DMS53 (cell line): Measurements from ENCODE around the gene RNLS.

Source experiments
- DNase-seq: peaks from one replicate; lab custom pipeline; 2025; lab: John Stamatoyannopoulos, UW

The RNLS gene

DNA sequence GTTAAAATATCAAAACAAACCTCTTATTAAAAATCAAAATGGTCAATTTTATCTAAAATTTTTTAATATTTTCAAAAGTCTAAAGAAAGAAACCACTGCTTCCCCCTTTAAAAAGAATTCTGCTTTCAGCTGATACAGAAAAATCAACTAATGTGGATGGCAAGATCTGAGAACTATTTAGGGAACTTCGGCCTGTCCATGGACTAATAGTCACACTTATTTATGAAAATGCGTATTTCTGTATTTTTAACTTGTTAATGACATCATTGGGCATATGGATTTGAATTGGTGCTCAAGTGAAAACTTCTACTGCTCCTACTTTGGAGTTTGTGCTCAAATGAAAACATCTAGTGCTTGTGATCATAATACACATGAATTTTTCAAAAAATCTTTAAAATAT is 31.9 kb downstream of the RNLS start:
- DNase-seq = no peak

- no peak for DNase-seq
These were observed 36.6 kb downstream of the RNLS start for GRCh38 chr10:88546497-88546896.

DNA sequence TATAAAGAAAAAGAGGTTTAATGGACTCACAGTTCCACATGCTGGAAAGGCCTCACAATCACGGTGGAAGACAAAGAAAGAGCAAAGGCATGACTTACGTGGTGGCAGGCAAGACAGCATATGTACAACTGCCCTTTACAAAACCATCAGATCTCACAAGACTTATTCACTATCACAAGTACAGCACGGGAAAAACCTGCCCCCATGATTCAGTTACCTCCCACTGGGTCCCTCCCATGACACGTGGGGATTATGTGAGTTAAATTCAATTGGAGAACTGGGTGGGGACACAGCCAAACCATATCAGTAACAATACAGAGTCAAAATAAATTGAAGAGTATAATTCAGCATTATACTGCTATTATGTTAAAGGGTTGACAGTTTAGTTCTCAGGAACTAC is 37.8 kb downstream of the RNLS start:
- no peak for DNase-seq

DNA sequence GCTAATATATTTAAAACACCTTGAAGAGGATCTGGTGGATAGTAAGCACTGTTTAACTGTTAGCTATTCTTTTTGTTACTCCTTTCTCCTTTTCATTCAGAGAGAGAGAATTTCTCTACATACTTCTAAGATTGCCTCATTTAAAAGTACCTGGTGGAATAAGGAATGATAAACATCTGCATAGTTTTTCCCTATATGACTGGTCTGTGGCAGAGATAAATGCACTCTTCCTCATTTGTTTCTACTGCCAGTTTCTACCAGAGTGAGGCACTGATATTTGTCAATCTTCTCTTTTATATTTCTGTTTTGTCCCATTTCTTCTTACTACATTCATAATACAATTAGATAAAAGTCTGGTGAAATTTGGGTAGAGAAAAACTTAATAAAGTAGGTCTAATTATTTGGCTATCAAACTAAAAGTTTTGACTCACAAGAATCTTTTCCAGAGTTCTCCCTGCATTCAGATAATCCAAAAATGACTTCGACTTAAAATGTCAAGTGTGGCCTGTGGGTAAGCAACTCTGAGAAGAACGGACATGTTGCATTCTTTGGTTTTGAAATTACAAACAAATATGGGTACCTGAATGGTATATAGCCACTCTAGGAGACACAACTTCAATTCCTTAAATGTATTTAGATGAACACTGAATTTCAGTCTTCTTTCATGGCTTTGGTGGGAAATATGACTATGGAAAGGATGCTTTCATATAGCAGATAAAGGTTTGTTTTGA is 38.8 kb downstream of the RNLS start:
- no peak for DNase-seq

GRCh38 chr10:88542522-88542921 is 40.6 kb downstream of the RNLS start:
- DNase-seq = no peak

DNA sequence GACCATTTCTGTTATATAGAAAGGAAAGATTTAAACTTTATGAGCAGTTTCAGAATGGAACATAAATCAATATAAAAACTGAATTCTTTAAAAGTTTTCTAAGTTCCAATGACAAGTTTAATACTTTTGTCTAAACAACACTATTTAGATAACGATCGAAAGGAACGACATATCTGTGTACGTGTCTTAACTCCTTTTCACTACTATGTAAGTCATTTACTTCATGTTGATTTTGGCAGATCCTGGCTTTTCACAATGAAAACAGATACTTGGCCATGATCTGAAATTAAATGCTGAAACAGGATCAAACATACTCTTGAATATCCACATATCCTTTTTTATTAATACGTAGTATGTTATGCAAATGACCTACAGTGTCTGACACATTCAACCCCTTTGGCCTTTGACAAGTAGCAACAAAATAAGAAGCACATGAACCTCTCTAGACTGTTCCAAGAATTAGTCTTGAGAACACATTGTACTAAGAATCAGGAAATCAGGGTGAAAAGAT is 41.9 kb downstream of the RNLS start:
- DNase-seq = no peak

DNA sequence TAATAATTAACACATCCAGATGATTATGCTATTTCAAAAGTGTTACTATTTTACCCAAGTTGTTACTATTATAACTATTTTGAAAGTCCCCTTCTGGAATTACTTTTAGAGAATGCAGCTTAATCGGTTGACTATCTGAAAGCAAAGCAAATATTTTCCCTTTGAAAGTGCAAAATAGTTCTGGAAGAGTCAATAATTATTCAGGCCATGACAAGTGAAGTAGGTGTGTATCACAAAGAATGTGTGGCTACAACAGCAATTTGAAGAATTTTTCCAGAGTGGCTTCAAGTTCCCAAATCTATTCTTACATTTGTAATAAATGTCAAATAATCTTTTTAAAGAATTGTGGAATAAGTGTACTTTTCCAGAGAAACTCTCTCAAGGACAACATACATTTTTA is 42.8 kb downstream of the RNLS start:
- no peak for DNase-seq

DNA sequence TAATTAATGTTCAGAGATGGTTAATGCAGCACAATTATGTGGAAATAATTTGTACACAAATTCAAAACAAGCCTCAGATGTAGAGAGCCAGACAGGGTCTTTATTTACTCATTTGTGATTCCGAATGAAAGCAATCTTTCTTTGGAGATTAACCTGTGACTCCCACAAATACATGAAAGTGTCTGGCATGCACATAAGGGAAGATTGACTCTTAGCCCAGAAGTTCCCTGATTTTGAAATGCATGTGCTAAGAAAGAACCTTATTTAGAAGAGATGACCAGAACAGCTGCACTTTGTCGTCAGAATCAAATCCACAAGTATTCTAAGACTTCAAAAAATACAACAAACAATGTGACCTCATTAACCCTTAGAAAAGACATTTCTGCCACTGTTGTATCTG is 45.1 kb downstream of the RNLS start:
- DNase-seq = no peak

GRCh38 chr10:88537322-88537721 is 45.8 kb downstream of the RNLS start:
- no peak for DNase-seq

DNA sequence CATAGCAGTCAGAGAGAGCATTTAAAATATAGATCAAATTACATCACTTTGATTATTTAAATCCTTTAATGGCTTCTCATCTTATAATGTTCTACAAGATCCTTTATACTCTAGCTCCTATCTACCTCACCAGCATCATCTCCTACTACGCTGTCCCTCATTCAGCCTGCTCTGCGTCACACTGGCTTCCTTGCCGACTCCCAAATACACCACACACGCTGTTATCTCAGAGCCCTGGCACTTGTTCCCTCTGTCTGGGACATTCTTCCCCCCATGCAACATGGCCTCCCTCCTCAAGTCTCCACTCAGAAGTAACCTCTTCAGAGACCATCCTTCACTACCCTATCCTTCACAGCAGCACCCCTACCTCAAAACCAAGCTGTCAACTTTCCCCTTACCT is 46.7 kb downstream of the RNLS start:
- DNase-seq = no peak

DNA sequence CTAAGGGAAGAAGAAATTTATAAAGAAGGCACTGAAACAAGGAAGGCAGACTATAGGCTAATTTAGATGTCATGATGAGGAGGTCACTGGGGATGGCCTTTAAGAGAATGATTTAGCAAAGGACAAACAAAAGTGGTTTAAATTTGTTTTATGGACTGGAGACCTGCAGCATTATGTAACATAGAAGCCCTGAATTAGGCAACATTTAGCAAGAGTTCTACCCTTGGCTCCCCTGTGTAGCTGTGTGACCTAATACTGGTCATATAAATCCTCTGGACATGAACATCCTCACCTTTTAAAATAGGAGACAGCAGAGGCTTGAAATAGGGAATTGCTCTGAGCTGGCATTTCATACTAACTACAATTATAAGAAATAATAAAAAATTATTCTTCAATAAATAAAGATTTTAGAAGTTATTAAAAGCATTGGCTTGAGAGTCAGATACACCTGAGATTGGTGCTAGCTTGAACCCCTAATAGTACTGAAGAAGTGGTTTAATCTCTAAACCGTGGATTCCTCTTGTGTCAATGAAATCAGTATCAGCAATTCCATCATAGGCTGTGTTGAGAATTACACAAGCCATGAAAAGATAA is 48.9 kb downstream of the RNLS start:
- no peak for DNase-seq

DNA sequence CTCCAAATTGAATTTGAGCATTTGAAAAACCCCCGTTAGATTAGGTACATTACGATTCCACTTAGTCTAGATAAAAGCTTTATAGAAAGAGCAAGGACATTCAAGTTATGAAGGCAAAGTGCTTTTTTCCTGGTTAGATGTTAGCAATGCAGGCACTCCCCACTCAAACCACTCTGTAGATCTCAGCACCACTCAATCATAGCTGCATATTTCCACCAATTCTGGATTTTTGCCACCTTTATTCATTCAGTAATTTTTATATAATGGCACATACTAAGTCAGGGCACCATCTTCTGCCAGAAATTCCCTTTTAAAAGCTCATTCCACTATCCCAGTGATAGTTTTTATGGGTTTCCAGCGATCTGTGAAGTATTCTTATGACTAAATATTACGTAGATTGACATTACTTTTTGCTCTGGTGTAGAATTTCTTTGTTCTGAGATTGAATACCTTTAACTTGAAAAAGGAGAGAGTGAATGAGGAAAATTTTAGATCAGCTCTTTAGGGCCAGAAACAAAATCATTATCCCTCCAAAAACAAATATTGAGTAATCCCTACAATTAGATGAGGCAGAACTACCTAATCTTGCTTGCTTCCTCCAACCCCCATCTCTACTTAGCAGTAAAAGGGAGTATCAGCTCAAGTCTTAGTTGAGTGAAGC is 51.6 kb downstream of the RNLS start:
- no peak for DNase-seq

GRCh38 chr10:88530629-88531391 is 52.3 kb downstream of the RNLS start:
- peak; percentile 26 for DNase-seq

GRCh38 chr10:88530093-88530492 is 53.0 kb downstream of the RNLS start:
- DNase-seq = no peak

- no peak for DNase-seq
These were observed 54.1 kb downstream of the RNLS start for GRCh38 chr10:88528806-88529570.

DNA sequence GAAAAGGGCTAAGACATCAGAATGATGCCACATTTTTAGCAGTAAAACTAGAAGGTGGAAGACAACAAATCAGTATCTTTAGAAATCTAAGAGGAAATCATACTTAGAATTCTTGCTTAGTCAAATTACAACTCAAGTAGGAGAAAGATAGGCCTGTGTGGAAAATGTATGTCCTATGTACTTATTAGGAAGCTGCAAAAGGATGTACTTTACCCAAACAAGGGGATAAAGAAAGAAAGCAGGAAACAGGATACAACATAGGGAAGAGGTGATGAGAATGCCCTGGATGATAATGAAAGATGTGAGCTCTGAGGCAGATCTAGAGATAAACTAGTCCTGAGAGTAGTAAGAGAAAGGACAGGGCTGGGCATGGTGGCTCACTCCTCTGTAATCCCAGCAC is 54.9 kb downstream of the RNLS start:
- DNase-seq = no peak

GRCh38 chr10:88527245-88527644 is 55.9 kb downstream of the RNLS start:
- DNase-seq = no peak

DNA sequence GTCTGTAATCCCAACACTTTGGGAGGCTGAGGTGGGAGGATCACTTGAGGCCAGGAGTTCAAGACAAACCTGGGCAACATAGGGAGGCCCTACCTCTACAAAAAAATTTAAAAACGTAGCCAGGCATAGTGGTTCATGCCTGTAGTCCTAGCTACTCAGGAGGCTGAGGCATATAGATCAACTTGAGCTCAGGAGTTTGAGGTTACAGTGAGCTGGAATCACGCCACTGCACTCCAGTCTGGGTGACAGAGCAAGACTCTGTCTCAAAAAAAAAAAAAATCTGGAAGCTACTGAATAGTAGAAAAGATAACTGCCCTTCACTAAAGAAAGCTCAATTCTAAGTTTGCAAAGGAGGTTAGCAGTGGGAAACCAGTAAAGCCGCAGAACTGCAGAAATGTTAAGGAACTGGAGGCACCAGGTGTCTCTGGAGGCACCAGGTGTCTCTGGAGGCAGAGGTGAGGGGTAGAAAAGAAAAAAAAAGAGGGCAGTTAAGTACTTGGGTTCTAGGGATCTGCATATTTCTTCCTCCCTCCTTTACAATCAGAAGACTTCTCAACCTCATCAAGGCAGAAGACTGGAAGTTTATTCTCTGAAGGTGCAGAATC is 56.5 kb downstream of the RNLS start:
- no peak for DNase-seq

DNA sequence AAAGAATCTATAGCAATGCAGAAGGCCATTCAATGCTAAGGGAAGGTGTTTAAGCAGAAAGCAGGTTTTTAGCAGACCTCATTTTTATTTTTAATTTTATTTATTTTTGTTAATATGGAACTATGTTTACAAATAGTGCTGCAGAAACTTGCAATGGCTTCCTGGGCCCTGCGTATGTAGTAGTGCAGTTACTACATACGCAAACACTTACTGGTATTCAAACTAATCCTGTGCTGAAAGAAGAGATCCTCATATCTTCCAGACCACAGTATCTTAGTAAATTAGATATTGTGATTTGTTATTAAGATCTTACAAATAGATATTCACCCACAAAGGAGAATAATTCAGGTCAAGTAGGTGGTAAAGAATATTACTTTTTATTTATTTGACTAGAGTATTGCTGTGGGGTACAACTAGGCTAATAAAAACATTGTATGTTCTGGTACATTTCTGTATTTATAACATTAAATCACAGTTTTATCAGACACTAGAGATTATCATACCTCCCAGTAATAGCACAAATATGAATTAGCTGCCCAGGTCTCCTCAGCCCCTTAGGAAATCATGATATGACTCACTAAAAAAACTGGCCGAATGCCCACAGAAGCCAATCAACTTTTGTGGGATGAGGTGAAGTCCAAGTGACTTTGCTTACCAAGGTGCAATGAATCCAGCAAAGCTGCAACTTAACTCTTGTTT is 57.6 kb downstream of the RNLS start:
- DNase-seq = peak; percentile 54

DNA sequence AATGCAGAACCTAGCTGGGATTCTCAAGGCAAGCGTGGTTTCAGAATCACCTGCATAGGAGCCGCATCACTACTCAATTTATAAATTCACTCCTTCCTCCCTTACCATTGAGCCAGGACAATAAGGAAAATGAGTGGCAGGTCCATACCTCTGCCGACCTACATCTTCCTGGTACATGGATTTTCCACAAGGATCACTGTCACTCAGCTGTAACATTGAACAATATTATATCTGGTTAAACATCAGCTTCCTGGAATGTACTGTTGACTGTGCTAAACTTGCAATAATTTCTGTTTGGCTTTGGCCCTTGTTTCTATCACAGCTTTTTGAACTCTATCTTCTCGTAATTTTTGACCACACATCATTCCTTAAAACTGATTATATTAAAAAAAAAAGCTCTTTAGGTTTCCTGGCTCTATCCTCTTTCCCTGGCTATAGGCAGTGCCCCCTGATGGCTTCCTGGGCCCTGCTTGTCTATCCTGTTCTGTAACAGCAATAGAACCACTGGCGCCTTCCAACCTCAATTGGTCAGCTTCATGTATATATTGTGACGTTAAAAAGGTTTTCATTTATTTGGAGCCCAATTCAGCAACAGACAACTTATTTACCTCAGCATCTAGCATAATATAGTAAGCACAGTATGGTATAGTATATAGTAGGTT is 59.2 kb downstream of the RNLS start:
- DNase-seq = peak; percentile 41
